HL-60 (cell line): Measurements from ENCODE around the gene RPL34.

Experiments used
- CTCF ChIP-seq: IDR thresholded peaks from one replicate; pipeline ENCODE4 v1.5.1; 2011; ENCODE audit warnings: low read length, control low read depth, inconsistent platforms; ENCODE audit not compliant: insufficient read depth
- GABPA ChIP-seq: IDR thresholded peaks from 2 replicates; pipeline ENCODE4 v1.6.1; 2012; ENCODE audit warnings: low read depth
- POLR2AphosphoS5 ChIP-seq: IDR thresholded peaks from 2 replicates; pipeline ENCODE4 v1.6.1; 2012; ENCODE audit warnings: low read depth
- SPI1 ChIP-seq: IDR thresholded peaks from 2 replicates; pipeline ENCODE4 v1.6.1; 2012; ENCODE audit warnings: low read depth, mild to moderate bottlenecking, borderline replicate concordance

DNA sequence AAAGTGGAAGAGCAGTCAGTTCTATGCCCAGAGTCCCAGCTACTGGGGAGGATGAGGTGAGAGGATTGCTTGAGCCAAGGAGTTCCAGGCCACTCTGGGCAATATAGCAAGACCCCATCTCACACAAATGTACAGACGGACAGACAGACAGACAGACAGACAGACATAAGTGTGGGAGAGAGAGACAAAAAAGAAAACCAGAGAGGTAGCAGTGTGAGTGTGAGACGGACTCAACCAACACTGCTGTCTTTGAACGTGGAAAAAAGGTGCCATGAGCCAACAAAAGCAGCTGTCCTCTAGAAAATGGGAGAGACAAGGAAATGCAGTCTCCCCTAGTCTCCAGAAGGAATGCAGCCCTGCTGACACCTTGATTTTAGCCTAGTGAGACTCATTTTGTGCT, 18.2 kb upstream of the RPL34 start:
- TF ChIP-seq POLR2AphosphoS5, result no peak
- TF ChIP-seq CTCF, result no peak
- no peak for TF ChIP-seq SPI1
- TF ChIP-seq GABPA, result no peak
